ENCODE measurements around the gene DBN1.

- TF ChIP-seq, protein P1, sequence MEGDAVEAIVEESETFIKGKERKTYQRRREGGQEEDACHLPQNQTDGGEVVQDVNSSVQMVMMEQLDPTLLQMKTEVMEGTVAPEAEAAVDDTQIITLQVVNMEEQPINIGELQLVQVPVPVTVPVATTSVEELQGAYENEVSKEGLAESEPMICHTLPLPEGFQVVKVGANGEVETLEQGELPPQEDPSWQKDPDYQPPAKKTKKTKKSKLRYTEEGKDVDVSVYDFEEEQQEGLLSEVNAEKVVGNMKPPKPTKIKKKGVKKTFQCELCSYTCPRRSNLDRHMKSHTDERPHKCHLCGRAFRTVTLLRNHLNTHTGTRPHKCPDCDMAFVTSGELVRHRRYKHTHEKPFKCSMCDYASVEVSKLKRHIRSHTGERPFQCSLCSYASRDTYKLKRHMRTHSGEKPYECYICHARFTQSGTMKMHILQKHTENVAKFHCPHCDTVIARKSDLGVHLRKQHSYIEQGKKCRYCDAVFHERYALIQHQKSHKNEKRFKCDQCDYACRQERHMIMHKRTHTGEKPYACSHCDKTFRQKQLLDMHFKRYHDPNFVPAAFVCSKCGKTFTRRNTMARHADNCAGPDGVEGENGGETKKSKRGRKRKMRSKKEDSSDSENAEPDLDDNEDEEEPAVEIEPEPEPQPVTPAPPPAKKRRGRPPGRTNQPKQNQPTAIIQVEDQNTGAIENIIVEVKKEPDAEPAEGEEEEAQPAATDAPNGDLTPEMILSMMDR (IDR thresholded peaks at IDR 0.05), result no peak
- no peak for TF ChIP-seq EZH2 (IDR thresholded peaks at IDR 0.05; ENCODE audit: borderline replicate concordance, insufficient read depth, low read depth, low read length, poor library complexity, severe bottlenecking)
Measured at GRCh38 chr5:177512736-177513380, 39.4 kb upstream of the DBN1 start.

All from B cell (primary cell).